Erythroblast (primary cell): ENCODE data around the gene SYNJ2.

Experiments
- GATA1 ChIP-seq: IDR thresholded peaks from 2 replicates; pipeline ENCODE4 v1.6.1; 2011; ENCODE audit warnings: low read depth, mild to moderate bottlenecking, control low read depth, low read length, moderate library complexity
- POLR2A ChIP-seq: IDR thresholded peaks from 2 replicates; pipeline ENCODE4 v1.6.1; 2011; ENCODE audit warnings: mild to moderate bottlenecking, low read length

DNA sequence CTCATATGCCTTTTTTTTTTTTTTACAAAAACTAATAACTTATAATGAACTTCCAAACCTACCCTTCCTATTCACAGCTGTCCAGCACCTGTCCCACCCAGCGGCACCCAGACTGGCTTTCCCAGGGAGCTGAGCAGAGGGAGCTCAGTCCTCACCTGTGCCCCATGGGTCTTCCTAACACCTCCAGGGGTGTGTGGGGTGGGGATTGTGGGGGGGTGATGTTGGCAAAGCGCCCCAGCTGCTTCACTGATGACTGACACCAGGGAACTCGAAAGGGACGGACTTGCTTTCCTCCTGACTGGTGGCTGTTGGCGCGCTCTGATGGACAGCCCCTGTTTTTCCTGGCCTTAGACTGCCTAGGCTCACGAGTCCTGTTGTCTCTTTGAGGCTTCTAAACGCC lies 14.2 kb upstream of the SYNJ2 start:
- TF ChIP-seq POLR2A: no peak
- TF ChIP-seq GATA1: no peak
